Measurements from ENCODE around the gene CHPT1.

CHPT1 gene

GRCh38 chr12:101685092-101685491 lies 12.3 kb upstream of the CHPT1 start:
- DNase-seq (ENCODE audit: low spot score) = no peak

DNA sequence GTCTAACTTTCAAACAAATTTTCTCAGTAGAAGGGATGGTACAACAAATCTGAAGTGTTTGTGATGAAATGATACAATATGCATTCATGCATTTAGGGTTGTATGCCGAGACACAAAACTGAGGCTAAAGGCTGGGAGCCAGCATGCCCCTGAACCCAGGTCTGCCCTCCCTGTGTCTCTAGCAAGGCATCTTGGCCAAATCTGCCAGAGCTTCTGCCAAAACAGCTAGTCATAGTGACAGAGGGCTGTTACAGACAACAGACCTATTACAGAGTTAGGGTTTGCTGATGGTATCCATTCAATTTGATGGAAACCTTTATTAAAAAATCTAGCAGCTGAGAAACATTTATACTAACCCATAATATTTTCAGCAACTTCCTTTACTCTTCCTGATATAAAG lies 11.3 kb upstream of the CHPT1 start:
- DNase-seq (ENCODE audit: low spot score) = no peak

DNA sequence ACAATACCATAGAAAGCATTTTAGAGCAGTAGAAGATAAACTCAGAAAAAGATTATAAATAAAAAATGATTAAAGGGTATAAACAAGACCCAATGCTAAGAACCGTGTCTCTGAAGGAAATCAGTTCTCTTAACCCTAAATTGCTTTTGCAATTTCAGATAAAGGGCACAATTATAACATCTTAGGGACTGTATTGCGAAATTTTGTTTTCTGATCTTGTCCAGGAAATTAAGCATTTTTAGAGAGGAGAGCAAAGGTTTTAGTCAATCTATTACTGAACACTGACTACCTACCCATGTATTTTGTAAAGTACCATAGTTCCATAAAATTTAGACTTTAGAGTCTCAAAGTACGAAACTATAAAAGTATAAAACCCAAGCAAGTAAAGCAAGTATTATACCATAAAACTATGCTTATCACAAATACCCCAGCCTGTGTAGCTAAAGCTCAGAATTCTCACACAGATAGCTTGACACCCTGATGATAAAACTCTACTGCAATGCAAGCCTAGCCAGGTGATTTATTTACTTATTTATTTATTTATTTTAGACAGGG lies 6.8 kb upstream of the CHPT1 start:
- DNase-seq (ENCODE audit: low spot score) = no peak

- no peak for DNase-seq (ENCODE audit: low spot score)
Observed at GRCh38 chr12:101691503-101692096, 5.8 kb upstream of the CHPT1 start.

GRCh38 chr12:101694297-101694848 lies 3.1 kb upstream of the CHPT1 start:
- no peak for DNase-seq (ENCODE audit: low spot score)

GRCh38 chr12:101694986-101695385 lies 2.5 kb upstream of the CHPT1 start:
- no peak for DNase-seq (ENCODE audit: low spot score)

- DNase-seq (ENCODE audit: low spot score) = no peak
Observed at GRCh38 chr12:101695706-101696105, 1.7 kb upstream of the CHPT1 start.

DNA sequence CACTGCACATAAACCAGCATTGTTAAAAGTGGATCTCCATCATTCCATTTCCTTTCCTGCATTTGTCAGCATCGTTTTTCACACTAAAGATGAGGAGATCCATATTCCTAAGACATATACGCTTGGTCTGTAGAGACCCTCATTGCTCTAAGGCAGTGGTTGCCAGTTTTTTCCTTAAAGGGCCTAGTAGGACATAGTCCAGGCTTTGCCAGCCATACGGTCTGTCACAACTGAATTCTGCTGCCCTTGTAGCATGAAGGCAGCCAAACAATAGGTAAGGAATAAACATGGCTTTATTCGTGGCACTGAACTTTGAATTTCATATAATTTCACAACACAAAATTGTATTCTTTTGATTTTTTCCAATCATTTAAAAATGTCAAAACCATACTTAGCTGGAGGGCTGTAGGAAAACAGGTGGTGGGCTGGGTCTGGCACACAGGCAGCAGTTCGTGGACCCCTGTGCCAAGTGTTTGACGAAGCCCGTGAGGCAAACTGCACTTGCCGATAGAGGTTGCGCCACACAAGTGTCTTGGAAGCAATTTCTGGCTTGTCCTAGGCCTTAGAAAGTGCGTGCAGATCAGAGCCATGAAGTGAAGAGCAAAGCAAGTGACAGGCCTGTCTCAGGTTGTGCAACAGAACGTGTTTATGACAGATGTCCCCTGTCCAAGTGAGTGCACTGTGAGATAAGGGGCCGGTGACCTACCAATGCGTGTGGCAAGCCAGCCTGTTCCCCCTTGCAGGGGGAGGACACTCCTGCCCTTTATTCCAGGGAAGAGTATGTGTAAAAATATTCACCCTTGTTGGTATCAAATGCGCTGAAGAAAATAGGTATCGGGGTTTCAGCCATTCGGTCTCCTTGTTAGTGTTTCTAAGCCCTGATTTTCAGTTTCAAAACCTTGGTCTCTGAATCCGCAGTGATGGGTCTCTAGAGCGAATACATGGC lies 916 bp upstream of the CHPT1 start:
- no peak for DNase-seq (ENCODE audit: low spot score)

DNA sequence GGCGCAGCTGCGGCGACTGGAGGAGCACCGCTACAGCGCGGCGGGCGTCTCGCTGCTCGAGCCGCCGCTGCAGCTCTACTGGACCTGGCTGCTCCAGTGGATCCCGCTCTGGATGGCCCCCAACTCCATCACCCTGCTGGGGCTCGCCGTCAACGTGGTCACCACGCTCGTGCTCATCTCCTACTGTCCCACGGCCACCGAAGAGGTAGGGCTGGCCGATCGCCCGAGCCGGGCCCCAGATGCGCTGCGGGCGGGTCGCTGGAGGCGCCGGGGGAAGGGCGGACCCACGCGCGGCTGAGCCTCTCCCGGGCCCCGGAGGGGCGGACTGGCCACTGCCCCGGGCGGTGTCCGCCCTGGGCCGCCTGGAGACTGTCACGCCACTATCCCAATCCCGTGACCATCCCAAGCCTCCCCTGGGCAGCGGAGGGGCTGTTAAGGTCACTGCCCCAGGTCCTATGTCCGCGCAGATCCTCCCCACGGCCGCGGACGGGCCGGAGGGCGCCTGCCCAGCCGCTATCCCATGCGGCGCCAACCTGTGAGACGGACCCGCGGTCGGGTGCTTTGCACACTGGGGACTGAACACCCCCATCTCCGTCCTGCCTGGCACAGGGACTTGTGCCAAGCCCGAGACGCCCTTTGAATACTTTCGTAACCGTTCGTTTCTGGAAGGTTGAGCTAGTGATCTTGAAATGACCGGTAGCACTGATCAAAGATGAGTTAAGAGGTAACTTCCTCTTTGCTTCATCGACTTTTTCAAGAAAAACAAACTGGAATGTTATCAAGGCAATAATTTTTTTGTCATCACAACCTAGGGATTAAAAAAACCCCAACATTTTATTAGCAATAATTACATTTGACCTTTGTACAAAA lies 725 bp downstream of the CHPT1 start:
- peak; percentile 9 for DNase-seq (ENCODE audit: low spot score)

- DNase-seq (ENCODE audit: low spot score) = no peak
Observed at GRCh38 chr12:101698800-101699347, 1.4 kb downstream of the CHPT1 start.

DNA sequence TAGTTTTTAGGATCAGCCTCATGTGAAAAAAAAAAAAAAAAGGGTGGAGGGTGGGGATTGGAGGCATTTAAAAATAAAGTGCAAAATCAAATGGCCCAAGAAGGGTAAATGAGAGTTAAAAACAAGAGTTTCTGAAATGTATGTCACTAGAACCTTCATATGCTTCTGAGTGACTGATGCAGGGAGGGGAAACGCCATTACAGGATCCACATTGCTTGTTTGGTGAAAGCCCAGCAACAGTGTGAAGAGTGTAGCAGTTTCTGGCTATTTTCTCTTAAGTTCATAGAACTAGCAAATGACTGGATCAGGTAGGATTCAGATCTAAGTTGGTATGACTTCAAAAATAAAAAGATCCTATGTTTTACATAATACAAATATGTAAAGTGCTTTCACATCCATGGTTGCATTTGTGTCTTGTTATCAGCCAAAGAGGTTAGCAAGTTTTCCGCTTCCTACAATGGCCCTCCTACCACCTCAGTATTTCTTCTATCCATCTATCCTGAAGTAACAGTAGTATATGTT lies 2.9 kb downstream of the CHPT1 start:
- DNase-seq (ENCODE audit: low spot score) = no peak

GRCh38 chr12:101703487-101703886 lies 6.0 kb downstream of the CHPT1 start:
- no peak for DNase-seq (ENCODE audit: low spot score)

DNA sequence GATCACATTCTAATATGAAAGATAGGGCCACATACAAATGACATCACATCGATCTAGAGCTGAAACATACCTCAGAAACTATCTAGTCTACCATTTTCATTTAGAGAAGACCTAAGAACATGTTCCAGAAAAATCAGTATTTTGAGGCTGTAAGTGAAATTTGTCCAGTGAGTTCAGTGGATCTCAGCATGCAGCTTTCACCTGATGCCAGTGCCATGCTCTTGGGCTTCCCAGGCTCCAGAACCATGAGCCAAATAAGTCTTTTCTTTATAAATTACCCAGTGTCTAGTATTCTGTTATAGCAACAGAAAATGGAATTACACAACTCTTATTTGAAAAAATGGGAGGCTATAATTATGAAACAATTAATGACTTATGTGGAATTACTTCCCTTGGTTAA lies 9.0 kb downstream of the CHPT1 start:
- no peak for DNase-seq (ENCODE audit: low spot score)

DNA sequence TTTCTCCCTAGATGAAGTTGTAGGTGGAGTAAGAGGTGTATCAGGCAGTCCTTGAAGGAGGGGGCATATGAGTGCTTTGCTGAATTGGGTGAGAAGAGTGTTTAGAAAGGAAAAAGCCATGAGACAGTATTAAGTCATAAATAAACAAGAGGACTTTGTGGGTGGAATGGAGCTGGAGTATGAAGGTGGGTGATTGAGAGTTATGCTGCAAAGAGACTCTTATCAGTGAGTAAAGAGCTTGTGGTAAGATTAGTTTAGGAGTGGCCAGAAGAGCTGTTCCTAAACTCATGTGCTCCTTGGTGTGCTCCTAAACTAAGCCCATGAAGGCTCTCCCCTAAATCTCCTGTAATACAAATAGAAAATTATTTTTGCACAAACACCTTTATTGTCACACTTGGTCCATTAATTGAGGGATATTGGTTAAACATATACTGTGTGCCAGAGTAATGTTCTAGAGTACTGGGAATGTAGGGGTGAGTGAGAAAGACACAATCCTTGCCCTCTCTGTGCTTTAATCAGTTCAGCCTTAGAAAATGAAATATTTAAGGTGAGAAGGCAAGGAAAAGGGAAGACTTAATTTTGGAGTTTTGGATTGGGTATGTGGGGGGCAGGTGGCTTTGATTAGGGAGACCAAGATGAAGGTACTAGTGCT lies 9.8 kb downstream of the CHPT1 start:
- no peak for DNase-seq (ENCODE audit: low spot score)

GRCh38 chr12:101710288-101710687 lies 12.8 kb downstream of the CHPT1 start:
- no peak for DNase-seq (ENCODE audit: low spot score)

GRCh38 chr12:101713059-101713682 lies 15.7 kb downstream of the CHPT1 start:
- no peak for DNase-seq (ENCODE audit: low spot score)

DNA sequence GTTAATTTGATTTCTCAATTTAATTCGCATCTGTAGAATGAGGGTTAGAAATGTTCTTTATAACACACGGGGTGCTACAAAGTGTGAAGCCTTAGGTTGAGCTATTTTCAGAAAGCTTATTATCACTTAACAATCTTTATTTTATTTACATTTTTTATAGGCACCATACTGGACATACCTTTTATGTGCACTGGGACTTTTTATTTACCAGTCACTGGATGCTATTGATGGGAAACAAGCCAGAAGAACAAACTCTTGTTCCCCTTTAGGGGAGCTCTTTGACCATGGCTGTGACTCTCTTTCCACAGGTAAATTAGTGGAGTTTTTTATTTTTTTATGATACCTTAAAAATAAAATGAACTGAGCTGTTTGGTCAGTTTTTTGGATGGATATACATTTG lies 16.5 kb downstream of the CHPT1 start:
- DNase-seq (ENCODE audit: low spot score) = no peak

DNA sequence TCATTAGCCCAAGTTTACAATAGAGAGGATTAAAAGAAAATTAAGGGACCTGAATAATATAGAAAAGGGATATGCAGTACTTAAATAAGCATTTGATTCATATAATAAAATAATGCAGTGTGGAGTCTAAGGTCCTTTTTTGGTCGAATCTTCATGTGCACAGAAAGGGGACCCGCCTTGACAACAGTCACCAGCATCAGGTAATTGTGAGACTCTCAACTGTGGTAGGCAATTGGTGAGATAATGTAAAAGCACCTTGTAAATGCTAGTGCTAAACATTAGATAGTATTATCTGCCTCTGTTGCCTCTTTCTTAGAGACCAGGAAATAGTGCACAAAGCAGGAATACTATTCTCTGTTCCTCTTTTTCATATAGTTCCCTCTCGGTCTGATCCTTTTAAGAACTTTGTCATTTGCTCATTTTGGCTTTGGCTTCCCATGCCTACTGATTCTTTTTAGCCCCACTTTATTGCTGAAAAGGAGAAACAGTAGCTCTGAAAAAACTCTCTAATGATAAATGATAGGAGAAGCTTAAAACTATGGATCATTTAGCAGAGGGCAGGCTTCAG lies 17.5 kb downstream of the CHPT1 start:
- DNase-seq (ENCODE audit: low spot score) = no peak

DNA sequence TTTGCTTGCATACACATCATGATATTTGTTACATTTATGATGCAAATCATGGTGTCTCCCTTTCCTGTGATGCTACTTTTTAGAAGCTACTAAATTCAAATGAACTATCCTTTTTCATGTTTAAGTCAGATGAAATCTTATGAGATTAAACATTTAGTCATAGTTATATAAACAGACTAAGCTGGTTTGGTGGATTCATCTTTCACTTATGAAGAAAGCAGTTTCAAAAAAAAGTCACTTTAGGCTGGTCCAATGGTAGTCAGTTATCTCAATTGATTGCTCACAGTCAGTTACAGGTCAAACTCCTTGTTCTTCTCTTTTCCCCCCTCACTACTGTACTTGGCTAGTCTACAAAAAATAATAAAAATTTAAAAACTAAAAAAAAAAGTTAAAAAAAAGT lies 22.1 kb downstream of the CHPT1 start:
- no peak for DNase-seq (ENCODE audit: low spot score)

- DNase-seq (ENCODE audit: low spot score) = no peak
Observed at GRCh38 chr12:101720118-101720517, 22.7 kb downstream of the CHPT1 start.
